Heart right ventricle (tissue), 16 donors: Measurements from ENCODE around the gene DNPH1. TPM values are rescaled to one million over a fixed set of nuclear protein-coding genes. Genes with fewer than 3 reads are reported as not detected.

Source experiments
- ATAC-seq, 8 donors: fragments of 200-7000 bp; cut with Tn5 transposase; one replicate each; pipeline ENCODE4 v1.9.1; 2020; ENCODE audit warnings: mild to moderate bottlenecking in 8 of 8, moderate library complexity in 8 of 8, moderate number of reproducible peaks in 1 of 8
- DNase-seq, 2 donors: peaks; one replicate each; pipeline ENCODE4 v3.0.0-alpha.2; 2020
- H3K27ac ChIP-seq, 10 donors: fragments of 200-600 bp; sonication (generic) in 2 of 10; one replicate each; pipeline versions ENCODE4 v1.5.0 to v1.8.0; 2020 to 2022; ENCODE audit warnings: mild to moderate bottlenecking in 3 of 10
- H3K27me3 ChIP-seq, 7 donors: fragments of 200-600 bp; one replicate each; pipeline ENCODE4 v1.8.0; 2021 to 2022; ENCODE audit warnings: mild to moderate bottlenecking in 2 of 7
- H3K36me3 ChIP-seq, 9 donors: fragments of 200-600 bp; sonication (generic) in 1 of 9; one replicate each; pipeline versions ENCODE4 v1.5.0 to v1.8.0; 2020 to 2022; ENCODE audit warnings: mild to moderate bottlenecking in 2 of 9
- H3K4me1 ChIP-seq, 9 donors: fragments of 200-600 bp; sonication (generic) in 1 of 9; one replicate each; pipeline versions ENCODE4 v1.5.0 to v1.8.0; 2020 to 2022; ENCODE audit warnings: mild to moderate bottlenecking in 4 of 9
- H3K4me3 ChIP-seq, 10 donors: fragments of 200-600 bp; sonication (generic) in 2 of 10; one replicate each; pipeline versions ENCODE4 v1.5.0 to v1.8.0; 2020 to 2022; ENCODE audit warnings: mild to moderate bottlenecking in 7 of 10, moderate library complexity in 2 of 10
- H3K9me3 ChIP-seq, 11 donors: fragments of 200-600 bp in 10 of 11; sonication (generic) in 2 of 11; one replicate each; pipeline versions ENCODE4 v1.5.0 to v1.8.0; 2013 to 2022; ENCODE audit warnings: mild to moderate bottlenecking in 2 of 11, control low read depth in 1 of 11, moderate library complexity in 1 of 11
- WGBS, 2 donors: extraction: QIAGEN DNeasy Blood & Tissue Kit; methylation state at CpG; one replicate each; pipeline ENCODE4 v1.1.7; 2013; ENCODE audit warnings: inconsistent platforms in 1 of 2; 5-methylcytosine and 5-hydroxymethylcytosine counted together
- intact Hi-C, 10 donors: fragments of 100-400 bp; cut with DNase I; formaldehyde crosslinking; loops; one replicate each; pipeline versions ENCODE4 v1.11.1 to v1.14.2; 2022
- polyA plus RNA-seq, 2 donors: library from polyadenylated mRNA; stranded (reverse); fragments of 200-250 nt; gene quantifications; one replicate each; pipeline ENCODE4 v1.2.3, GENCODE V29; 2013
- total RNA-seq, 10 donors: library from RNA; stranded (reverse); fragmentation: NEBNext Ultra II Directional in 3 of 10; extraction: Animal tissue kit (Norgen Biotek cat#: 25700) in 3 of 10; gene quantifications; one replicate each; pipeline versions ENCODE4 v1.2.1 to v1.2.4, GENCODE V29; 2021 to 2023
- TF ChIP-seq, protein P1 (sequence below), 9 donors: fragments of 200-600 bp; sonication (generic) in 2 of 9; IDR thresholded peaks; one replicate each; pipeline versions ENCODE4 v1.5.0 to v1.8.0; 2021 to 2022; ENCODE audit warnings: antibody characterized with exemption in 9 of 9, mild to moderate bottlenecking in 5 of 9, moderate library complexity in 1 of 9
- donor health status: Arrhythmogenic right ventricular cardiomyopathy.
- donor health status: ischemic (EF 13 %, LVEDD 7.1; RV severe dilation, severe dysfunction).
- donor health status: healthy with polysubstance abuse.
- donor health status: DM: no; HTN: yes; CAD: no.
- donor health status: DM: no; HTN: no; CAD: no.
- donor health status: ischemic (EF 25% LVEDD 6.9; RV normal size, moderate dysfunction).
- donor health status: ischemic (EF 25% LVEDD 5.7; RV mildly dilated, moderate dysfunction).
- donor health status: healthy.
- donor health status: DM: yes; HTN: yes; CAD: no.
- donor health status: Ischemic cardiomyopathy.
- donor health status: ischemic (EF 35%, LVEDD 5.7; RV mildly dilated, moderate dysfunction).
- donor health status: nonischemic (EF 11% LVEDD 7.7; RV severe dilation, severe dysfunction).
- donor health status: DM: yes; HTN: yes; CAD: no.
- donor health status: PGD.
- donor health status: ischemic (EF 29% LVEDD 5.4; RV normal size, mild dysfunction).
- donor health status: nonischemic (EF 23%, LVEDD 6.1; RV moderate dilation, normal function).

The DNPH1 gene
- total and polyA plus RNA-seq, 12 donors, result 16.0 to 51.3 (median 26.2) TPM

- DNase-seq (no peak), ATAC-seq (no peak)
- intact Hi-C loops, result loop anchor here in 1 of 10 donors (10.0 kb wide), 1 partner anchor 319 kb away; no protein-coding TSS in a partner anchor
- Histone ChIP-seq H3K27me3 (no peaks in the 10 kb centered on the region), H3K27ac (no peak overlapping the region), H3K36me3 (peaks cover 0 to 74% (median 21%) of the 10 kb centered on the region in 9 donors), H3K9me3 (no peaks in the 10 kb centered on the region), H3K4me1 (peaks cover 0 to 41% (median 22%) of the 10 kb centered on the region in 9 donors), H3K4me3 (no peak overlapping the region)
- 81 to 89% methylated on average over 5 of the region's 5 CpGs for WGBS, 2 donors
- TF ChIP-seq, protein P1, sequence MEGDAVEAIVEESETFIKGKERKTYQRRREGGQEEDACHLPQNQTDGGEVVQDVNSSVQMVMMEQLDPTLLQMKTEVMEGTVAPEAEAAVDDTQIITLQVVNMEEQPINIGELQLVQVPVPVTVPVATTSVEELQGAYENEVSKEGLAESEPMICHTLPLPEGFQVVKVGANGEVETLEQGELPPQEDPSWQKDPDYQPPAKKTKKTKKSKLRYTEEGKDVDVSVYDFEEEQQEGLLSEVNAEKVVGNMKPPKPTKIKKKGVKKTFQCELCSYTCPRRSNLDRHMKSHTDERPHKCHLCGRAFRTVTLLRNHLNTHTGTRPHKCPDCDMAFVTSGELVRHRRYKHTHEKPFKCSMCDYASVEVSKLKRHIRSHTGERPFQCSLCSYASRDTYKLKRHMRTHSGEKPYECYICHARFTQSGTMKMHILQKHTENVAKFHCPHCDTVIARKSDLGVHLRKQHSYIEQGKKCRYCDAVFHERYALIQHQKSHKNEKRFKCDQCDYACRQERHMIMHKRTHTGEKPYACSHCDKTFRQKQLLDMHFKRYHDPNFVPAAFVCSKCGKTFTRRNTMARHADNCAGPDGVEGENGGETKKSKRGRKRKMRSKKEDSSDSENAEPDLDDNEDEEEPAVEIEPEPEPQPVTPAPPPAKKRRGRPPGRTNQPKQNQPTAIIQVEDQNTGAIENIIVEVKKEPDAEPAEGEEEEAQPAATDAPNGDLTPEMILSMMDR (IDR thresholded peaks at IDR 0.05), result no peak
Observed at GRCh38 chr6:43185391-43185985, 43.8 kb downstream of the DNPH1 start.

DNA sequence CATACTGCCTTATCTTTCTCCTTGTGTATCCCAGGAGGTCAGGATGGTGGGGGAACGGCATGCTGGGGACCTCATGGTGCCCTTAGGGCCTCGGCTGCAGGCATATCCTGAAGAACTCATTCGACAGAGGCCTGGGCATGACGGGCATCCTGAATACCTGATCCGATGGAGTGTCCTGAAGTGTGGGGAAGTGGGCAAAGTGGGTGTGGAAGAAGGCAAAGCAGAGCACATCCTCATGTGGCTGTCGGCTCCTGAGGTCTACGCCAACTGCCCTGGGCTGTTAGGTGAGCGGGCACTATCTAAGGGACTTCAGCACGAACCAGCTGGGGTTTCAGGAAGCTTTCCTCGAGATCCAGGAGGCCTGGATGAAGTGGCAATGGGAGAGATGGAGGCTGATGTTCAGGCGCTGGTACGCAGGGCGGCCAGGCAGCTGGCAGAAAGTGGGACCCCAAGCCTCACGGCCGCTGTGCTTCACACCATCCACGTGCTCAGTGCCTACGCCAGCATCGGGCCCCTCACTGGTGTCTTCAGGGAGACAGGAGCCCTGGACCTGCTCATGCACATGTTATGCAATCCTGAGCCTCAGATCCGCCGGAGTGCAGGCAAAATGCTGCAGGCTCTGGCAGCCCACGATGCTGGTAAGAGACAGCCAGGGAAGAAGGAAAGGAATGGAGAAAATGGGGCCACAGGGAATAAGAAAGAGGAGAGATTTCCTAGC is 44.9 kb downstream of the DNPH1 start:
- peaks cover 0 to 74% (median 21%) of the 10 kb centered on the region in 9 donors for H3K36me3 ChIP-seq
- no peaks in the 10 kb centered on the region for H3K9me3 ChIP-seq
- no peak for ATAC-seq
- no peaks in the 10 kb centered on the region for H3K27me3 ChIP-seq
- 92 to 94% methylated on average over 21 of the region's 21 CpGs for WGBS, 2 donors
- peaks cover 0 to 30% (median 17%) of the 10 kb centered on the region in 9 donors for H3K4me1 ChIP-seq
- DNase-seq, result no peak
- H3K27ac ChIP-seq, result no peak overlapping the region
- no peak overlapping the region for H3K4me3 ChIP-seq
- intact Hi-C loops, result loop anchor here in 1 of 10 donors (10.0 kb wide), 1 partner anchor 320 kb away; no protein-coding TSS in a partner anchor
- TF ChIP-seq, protein P1 (IDR thresholded peaks at IDR 0.05), result no peak

DNA sequence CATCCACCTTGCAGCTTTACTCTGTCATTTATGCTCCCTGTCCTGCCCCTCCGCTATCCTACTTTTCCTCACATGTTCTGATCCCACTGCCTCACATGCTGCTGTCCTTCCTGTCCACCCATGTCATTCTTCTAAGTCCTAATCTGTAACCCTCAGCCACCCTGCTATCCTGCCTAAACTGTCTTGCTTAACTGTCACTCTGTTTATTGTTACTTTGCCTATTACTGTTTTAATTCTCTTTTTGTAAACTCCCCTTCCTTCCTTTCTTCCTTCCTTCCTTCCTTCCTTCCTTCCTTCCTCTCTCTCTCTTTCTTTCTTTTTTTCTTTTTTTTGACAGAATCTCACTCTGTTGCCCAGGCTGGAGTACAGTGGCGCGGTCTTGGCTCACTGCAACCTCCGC is 45.8 kb downstream of the DNPH1 start:
- ATAC-seq, result no peak
- WGBS, 2 donors, result 95 to 97% methylated on average over 4 of the region's 4 CpGs
- Histone ChIP-seq H3K4me1 (peaks cover 0 to 30% (median 17%) of the 10 kb centered on the region in 9 donors), H3K4me3 (peak overlapping the region in 1 of 10 donors; percentile 83), H3K36me3 (peaks cover 0 to 74% (median 27%) of the 10 kb centered on the region in 9 donors), H3K27ac (no peak overlapping the region), H3K27me3 (no peaks in the 10 kb centered on the region), H3K9me3 (no peaks in the 10 kb centered on the region)
- TF ChIP-seq, protein P1 (IDR thresholded peaks at IDR 0.05), result no peak
- no peak for DNase-seq
- intact Hi-C loops, result loop anchor here in 1 of 10 donors (10.0 kb wide), 1 partner anchor 321 kb away; no protein-coding TSS in a partner anchor
